Calu3 (cell line): ENCODE measurements around the gene P3H3. TPM values are rescaled to one million over a fixed set of nuclear protein-coding genes. Genes with fewer than 3 reads are reported as not detected.

ENCODE experiments used
- BruUV-seq: library from RNA; stranded (reverse); fragments of 400-500 nt; replicated peaks from 2 replicates; lab custom pipeline; 2021; lab: Mats Ljungman, UMichigan
- CTCF ChIA-PET: fragments of 300-600 bp; sonication (Branson Sonifier 250); formaldehyde crosslinking; loops from one replicate; lab custom pipeline; 2022; ENCODE audit warnings: antibody characterized with exemption; lab: Charles Lee
- DNase-seq: peaks from one replicate; pipeline ENCODE4 v3.0.0; 2022
- H3K27ac Mint-ChIP-seq: one replicate; pipeline ENCODE4 v1.8.0; 2022; ENCODE audit warnings: mixed read lengths; ENCODE audit not compliant: unreplicated experiment
- H3K27me3 Mint-ChIP-seq: one replicate; pipeline ENCODE4 v1.8.0; 2022; ENCODE audit warnings: mixed read lengths; ENCODE audit not compliant: unreplicated experiment
- H3K36me3 Mint-ChIP-seq: one replicate; pipeline ENCODE4 v1.8.0; 2022; ENCODE audit warnings: mild to moderate bottlenecking, moderate library complexity, mixed read lengths; ENCODE audit not compliant: insufficient read depth, unreplicated experiment
- H3K4me1 Mint-ChIP-seq: one replicate; pipeline ENCODE4 v1.8.0; 2022; ENCODE audit warnings: mild to moderate bottlenecking, low read depth, mixed read lengths; ENCODE audit not compliant: unreplicated experiment
- H3K4me3 Mint-ChIP-seq: one replicate; pipeline ENCODE4 v1.8.0; 2022; ENCODE audit warnings: mild to moderate bottlenecking, low read depth, moderate library complexity, mixed read lengths; ENCODE audit not compliant: unreplicated experiment
- H3K9me3 Mint-ChIP-seq: one replicate; pipeline ENCODE4 v1.8.0; 2022; ENCODE audit warnings: low read depth, mixed read lengths; ENCODE audit not compliant: unreplicated experiment
- intact Hi-C: fragments of 100-400 bp; cut with micrococcal nuclease; formaldehyde crosslinking; loops from one replicate; pipeline ENCODE4 v1.10.0; 2022; ENCODE audit not compliant: unreplicated experiment
- total RNA-seq: library from RNA; stranded (reverse); gene quantifications from 2 replicates; pipeline ENCODE4 v1.2.3, GENCODE V29; 2022
- TF ChIP-seq, protein P1 (sequence below): fragments of 200-600 bp; IDR thresholded peaks from one replicate; pipeline ENCODE4 v1.8.0; 2022; ENCODE audit warnings: antibody characterized with exemption; ENCODE audit not compliant: unreplicated experiment

Gene P3H3
- total RNA-seq, 1 experiment from 2014 or later = 0.45 TPM

DNA sequence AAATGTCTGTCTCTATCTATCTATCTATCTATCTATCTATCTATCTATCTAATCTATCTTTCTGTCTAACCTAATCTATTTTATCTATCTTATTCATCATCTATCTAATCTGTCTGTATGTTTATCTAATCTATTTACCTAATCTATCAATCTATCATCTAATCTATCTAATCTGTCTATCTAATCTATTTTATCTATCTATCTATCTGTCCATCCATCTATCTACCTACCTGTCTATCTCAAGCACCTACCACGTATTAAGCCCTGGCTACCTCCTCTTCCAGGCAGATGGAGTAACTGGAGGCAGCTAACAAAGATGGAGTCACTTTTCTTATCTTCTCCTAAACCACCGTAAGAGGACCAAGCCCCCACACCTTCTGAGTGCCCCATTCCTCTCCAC lies 33.1 kb upstream of the P3H3 start:
- H3K36me3 Mint-ChIP-seq = no peaks in the 10 kb centered on the region
- H3K27me3 Mint-ChIP-seq = peaks cover 89% of the 10 kb centered on the region
- no peaks in the 10 kb centered on the region for H3K9me3 Mint-ChIP-seq
- TF ChIP-seq, protein P1, sequence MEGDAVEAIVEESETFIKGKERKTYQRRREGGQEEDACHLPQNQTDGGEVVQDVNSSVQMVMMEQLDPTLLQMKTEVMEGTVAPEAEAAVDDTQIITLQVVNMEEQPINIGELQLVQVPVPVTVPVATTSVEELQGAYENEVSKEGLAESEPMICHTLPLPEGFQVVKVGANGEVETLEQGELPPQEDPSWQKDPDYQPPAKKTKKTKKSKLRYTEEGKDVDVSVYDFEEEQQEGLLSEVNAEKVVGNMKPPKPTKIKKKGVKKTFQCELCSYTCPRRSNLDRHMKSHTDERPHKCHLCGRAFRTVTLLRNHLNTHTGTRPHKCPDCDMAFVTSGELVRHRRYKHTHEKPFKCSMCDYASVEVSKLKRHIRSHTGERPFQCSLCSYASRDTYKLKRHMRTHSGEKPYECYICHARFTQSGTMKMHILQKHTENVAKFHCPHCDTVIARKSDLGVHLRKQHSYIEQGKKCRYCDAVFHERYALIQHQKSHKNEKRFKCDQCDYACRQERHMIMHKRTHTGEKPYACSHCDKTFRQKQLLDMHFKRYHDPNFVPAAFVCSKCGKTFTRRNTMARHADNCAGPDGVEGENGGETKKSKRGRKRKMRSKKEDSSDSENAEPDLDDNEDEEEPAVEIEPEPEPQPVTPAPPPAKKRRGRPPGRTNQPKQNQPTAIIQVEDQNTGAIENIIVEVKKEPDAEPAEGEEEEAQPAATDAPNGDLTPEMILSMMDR = no peak
- intact Hi-C loops = no loop called here
- BruUV-seq = no TSS peak
- no peak overlapping the region for H3K4me3 Mint-ChIP-seq
- H3K4me1 Mint-ChIP-seq = no peaks in the 10 kb centered on the region
- CTCF ChIA-PET = interaction anchor here (1.1 kb wide), 1 partner anchor 19 kb away, joined by 3 read pairs; no protein-coding TSS in a partner anchor
- no peak for DNase-seq
- no peak overlapping the region for H3K27ac Mint-ChIP-seq

DNA sequence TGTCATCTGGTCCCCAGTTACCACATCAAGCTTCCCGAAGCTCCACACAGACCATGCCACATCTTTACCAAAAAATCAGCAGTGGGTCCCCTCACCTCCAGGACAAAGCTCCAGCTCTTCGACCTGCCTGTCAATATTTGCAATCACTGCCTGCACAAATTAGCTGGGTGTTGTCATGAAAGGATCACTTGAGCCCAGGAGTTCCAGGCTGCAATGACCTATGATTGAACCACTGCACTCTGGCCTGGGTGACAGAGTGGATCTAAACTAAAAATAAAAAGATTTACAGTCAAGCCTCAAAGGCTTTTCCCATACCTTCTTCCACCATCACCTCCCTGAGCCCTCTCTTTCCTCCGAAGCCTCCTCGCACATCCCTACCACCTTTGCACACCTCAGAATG lies 31.6 kb upstream of the P3H3 start:
- Mint-ChIP-seq H3K9me3 (no peaks in the 10 kb centered on the region), H3K27me3 (peaks cover 84% of the 10 kb centered on the region), H3K4me3 (no peak overlapping the region), H3K27ac (no peak overlapping the region), H3K36me3 (no peaks in the 10 kb centered on the region), H3K4me1 (no peaks in the 10 kb centered on the region)
- BruUV-seq = no TSS peak
- DNase-seq = no peak
- intact Hi-C loops = no loop called here
- TF ChIP-seq, protein P1 = no peak
- CTCF ChIA-PET = interaction anchor here (0.9 kb wide), 1 partner anchor 15 kb away, joined by 3 read pairs; no protein-coding TSS in a partner anchor

DNA sequence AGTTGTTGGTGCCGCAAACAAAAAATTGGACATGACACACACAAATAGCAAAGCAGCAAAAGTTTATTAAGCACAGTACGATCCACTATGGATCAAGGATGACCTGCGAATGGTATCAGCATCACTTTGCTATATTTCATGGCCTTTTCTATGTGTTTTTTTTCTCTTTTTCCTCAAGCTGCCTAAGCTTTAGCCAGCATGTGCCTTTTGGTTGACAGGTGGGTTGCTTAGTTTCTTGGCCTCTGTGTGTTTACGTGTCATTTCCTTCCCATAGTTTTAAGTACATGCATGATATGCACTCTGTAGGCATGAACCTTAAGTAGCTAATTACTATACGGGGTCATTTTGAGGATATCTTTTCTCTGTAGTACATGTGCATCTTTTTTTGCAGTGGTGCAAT lies 29.1 kb upstream of the P3H3 start:
- Mint-ChIP-seq H3K27ac (no peak overlapping the region), H3K4me1 (no peaks in the 10 kb centered on the region), H3K27me3 (peaks cover 58% of the 10 kb centered on the region), H3K9me3 (no peaks in the 10 kb centered on the region), H3K4me3 (no peak overlapping the region), H3K36me3 (no peaks in the 10 kb centered on the region)
- intact Hi-C loops = no loop called here
- DNase-seq = no peak
- no TSS peak for BruUV-seq
- TF ChIP-seq, protein P1 = no peak
- CTCF ChIA-PET = no interaction called here

DNA sequence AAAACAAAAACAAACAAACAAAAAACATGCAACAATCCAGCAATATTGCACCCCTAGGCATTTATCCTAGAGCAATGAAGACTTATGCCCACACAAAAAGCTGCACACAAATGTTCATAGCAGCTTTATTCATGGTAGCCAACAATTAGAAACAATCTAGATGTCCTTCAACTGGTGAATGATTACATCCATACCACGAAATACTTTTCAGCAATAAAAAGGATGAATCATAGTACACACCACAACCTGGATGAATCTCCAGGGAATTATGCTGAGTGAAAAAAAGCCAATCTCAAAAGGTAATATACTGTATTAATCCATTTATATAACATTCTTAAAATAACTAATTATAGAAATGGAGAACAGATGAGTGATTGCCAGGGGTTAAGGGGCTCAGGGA lies 21.0 kb upstream of the P3H3 start:
- no peaks in the 10 kb centered on the region for H3K36me3 Mint-ChIP-seq
- CTCF ChIA-PET = no interaction called here
- no TSS peak for BruUV-seq
- H3K27me3 Mint-ChIP-seq = peaks cover 34% of the 10 kb centered on the region
- intact Hi-C loops = no loop called here
- TF ChIP-seq, protein P1 = no peak
- H3K4me1 Mint-ChIP-seq = no peaks in the 10 kb centered on the region
- DNase-seq = no peak
- H3K27ac Mint-ChIP-seq = no peak overlapping the region
- no peak overlapping the region for H3K4me3 Mint-ChIP-seq
- no peaks in the 10 kb centered on the region for H3K9me3 Mint-ChIP-seq
